WI38 (cell line): ENCODE results near the gene SLC41A1.

Experiments used
- H3K4me3 ChIP-seq: 2 replicates; pipeline ENCODE4 v1.5.1; 2011; ENCODE audit warnings: low read depth, mild to moderate bottlenecking, control low read depth, low read length
- TF ChIP-seq, protein P1 (sequence below): IDR thresholded peaks from 2 replicates; pipeline ENCODE4 v1.5.1; 2012; ENCODE audit warnings: low read depth, mild to moderate bottlenecking, control low read depth, low read length

Gene SLC41A1

DNA sequence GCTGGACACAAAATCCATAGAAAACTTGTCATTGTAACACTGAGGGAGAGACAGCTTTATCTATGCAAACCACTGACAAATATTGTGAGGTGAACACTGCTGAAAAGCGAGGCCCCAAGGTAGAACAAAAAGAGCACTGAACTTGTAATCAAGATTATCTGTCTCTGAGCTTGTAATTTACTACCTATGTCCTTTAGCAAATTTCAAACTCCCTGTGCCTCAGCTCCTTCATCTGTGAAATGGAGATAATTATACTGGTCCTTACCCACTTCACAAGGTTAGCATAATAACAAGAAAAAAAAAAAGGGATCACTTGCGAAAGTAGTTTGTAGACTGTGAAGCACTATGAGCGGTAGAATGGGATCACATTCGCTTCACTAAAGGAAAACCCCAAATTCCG, 58.1 kb downstream of the SLC41A1 start:
- no peak overlapping the region for H3K4me3 ChIP-seq
- TF ChIP-seq, protein P1, sequence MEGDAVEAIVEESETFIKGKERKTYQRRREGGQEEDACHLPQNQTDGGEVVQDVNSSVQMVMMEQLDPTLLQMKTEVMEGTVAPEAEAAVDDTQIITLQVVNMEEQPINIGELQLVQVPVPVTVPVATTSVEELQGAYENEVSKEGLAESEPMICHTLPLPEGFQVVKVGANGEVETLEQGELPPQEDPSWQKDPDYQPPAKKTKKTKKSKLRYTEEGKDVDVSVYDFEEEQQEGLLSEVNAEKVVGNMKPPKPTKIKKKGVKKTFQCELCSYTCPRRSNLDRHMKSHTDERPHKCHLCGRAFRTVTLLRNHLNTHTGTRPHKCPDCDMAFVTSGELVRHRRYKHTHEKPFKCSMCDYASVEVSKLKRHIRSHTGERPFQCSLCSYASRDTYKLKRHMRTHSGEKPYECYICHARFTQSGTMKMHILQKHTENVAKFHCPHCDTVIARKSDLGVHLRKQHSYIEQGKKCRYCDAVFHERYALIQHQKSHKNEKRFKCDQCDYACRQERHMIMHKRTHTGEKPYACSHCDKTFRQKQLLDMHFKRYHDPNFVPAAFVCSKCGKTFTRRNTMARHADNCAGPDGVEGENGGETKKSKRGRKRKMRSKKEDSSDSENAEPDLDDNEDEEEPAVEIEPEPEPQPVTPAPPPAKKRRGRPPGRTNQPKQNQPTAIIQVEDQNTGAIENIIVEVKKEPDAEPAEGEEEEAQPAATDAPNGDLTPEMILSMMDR = no peak

- H3K4me3 ChIP-seq = no peak overlapping the region
- TF ChIP-seq, protein P1 = no peak
These were observed 61.9 kb downstream of the SLC41A1 start for GRCh38 chr1:205751036-205751651.

GRCh38 chr1:205750138-205751035, 62.6 kb downstream of the SLC41A1 start, which contains the start of gene NUCKS1:
NUCKS1 (minus strand) TSS chr1:205750182; CDS start chr1:205749973, 209 bp downstream.
- TF ChIP-seq, protein P1 = no peak
- H3K4me3 ChIP-seq = peak within 1 kb of the TSS; percentile 92

DNA sequence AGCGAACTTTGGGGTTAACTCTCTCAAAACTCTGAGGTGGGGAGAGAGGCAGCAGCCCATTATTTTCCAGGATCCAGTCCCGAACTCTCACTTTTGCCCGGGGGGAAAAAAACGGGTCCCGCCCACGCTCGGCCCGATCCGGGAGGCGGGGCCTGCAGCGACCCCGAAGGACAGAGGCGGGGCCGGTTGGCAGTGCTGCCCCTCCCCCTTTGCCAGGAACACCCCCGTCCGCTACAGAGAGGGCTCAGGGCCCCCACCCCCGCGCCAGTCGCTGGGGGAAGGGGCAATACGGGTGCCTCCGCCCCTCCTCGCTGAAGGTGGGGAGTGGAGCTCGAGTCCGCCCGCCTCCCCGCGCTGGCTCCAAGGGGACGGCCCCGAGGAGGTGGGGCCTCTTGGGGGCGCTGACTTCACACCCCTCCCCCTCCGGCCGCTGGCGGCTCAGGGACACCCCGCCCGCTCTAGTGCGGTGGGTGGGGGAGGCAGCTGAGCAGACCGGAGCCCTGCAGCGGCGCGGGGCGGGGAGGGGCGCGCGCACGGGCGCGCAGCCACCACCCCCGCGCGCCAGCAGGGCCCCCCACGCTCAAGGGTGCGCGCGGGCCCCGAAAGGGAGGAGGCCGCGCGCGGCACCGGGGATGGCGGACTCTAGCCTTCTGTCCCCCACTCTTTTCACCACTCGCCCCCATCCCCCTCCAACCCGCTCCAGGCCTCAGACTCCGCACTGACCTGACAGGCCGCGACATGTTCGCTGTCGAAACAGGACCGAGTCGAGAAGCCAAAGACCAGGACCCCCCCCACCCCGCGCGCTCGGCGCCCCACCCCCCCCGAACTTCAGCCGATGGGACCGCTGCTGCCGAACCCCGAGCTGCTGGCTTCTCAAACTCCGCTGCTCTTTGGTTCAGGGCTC, 63.5 kb downstream of the SLC41A1 start:
- TF ChIP-seq, protein P1 = no peak
- peak overlapping the region; percentile 92 for H3K4me3 ChIP-seq

GRCh38 chr1:205748403-205749233, 64.4 kb downstream of the SLC41A1 start:
- H3K4me3 ChIP-seq = peak overlapping the region; percentile 92
- TF ChIP-seq, protein P1 = no peak

DNA sequence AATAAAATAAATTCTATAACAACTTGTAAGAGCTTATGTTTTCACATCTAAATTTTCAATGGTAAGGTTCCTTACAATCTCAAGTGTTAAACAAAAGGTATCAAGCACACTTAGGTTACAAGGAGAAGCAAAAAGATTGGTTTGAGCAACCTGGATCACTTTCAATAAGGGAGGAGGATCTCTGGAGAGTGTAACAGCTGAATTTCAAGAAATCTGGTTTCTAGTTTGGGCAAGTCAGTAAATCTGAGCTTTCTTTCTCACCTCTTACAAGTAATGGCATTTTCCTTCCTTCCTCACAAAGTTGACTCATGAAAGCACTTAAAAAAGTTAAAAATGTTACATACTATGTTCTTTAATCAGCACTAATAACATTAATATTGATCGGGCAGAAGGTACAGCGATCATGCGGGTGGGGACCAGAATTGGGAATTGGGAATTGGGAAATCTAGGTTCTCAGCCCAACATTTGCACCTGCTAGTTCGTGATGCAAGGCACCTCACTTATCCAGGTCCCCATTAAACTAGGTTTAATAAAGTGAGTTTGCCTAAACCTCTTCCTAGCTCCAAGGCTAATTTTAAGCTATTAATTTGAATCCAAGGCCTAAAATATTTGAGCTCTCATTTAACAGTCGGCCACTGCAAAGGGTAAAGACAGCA, 66.1 kb downstream of the SLC41A1 start:
- peak overlapping the region; percentile 8; the same call in 1 of the 2 replicates for H3K4me3 ChIP-seq
- TF ChIP-seq, protein P1 = no peak
